ENCODE data around the gene C2CD4D.

C2CD4D gene

DNA sequence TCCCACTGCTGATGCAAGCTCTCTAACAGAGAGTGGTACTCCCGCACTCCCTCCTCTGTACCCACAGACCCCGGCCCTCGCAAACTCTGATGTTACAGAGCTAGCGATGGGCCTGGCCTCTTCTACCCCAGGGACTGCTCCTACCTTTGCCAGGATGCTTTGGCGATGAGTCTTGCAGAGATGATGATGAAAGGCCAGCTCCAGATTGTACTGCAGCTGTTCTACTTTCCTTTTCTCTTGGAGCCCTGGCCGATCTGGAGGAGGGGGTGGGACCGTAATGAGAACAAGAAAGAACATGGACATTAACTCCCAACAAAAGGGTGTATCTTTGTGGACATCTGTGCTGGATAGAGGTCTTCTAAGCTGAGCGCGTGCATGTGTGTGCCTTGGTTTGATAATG lies 28.4 kb downstream of the C2CD4D start:
- no peak for FAIRE-seq

- FAIRE-seq = no peak
Observed at GRCh38 chr1:151809985-151810556, 29.5 kb downstream of the C2CD4D start.

DNA sequence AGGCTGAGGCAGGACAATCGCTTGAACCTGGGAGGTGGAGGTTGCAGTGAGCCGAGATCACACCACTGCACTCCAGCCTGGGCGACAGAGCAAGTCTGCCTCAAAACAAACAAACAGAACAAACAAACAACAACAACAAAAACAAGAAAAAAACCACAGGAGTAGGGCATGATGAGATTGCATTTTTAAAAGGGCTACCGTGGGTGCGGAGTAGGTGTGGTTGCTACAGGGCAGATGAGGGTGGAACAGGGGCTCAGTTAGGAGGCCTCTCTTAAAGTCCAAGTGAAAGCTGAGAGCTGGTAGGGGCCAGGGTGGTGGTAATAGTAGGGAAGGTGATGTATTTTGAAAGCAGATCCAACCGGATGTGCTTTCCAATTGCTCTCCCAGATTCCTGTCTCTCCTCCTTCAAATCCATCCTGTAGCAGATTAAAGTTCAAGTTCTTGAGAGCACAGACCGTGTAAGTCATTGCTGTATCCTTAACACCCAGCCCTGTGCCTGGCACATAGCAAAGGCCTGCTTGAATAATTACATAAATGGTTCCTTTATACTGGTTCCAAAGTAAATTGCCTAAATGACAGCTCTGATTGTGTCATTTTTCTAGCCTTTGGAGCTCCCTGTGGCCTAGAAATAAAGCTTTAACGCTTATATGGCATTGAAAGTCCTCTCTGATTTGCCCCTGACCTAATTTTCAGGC lies 30.2 kb downstream of the C2CD4D start:
- no peak for FAIRE-seq

DNA sequence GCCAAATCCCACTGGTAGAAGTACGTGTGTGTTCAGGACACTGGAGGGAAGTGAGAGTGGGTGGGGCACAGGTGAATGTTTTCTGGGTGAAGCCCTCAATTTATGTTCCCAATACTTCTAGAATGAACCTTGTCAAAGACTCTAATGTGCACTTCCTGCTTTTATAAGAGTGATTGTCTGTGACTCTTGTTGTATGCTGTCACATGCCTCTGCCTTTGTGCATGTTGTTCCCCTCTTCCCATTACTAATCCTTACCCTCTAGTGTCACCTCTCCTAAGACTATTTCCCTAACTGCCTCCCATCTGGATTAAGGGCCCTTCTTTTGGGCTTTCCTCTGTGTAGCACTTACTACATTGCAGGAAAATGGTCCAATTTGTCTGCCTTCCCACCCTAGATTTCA lies 31.9 kb downstream of the C2CD4D start:
- no peak for FAIRE-seq

GRCh38 chr1:151807131-151807530 lies 32.5 kb downstream of the C2CD4D start:
- no peak for FAIRE-seq

- no peak for FAIRE-seq
Observed at GRCh38 chr1:151806170-151806569, 33.5 kb downstream of the C2CD4D start.

GRCh38 chr1:151805066-151805820 lies 34.4 kb downstream of the C2CD4D start, which contains the start of gene LINGO4:
LINGO4 (minus strand) TSS chr1:151805419; CDS start chr1:151802704, 2,715 bp downstream.
- no peak for FAIRE-seq

GRCh38 chr1:151803915-151804314 lies 35.7 kb downstream of the C2CD4D start:
- FAIRE-seq = no peak

- FAIRE-seq = no peak
Observed at GRCh38 chr1:151803164-151803563, 36.5 kb downstream of the C2CD4D start.

GRCh38 chr1:151802372-151802771 lies 37.2 kb downstream of the C2CD4D start:
- no peak for FAIRE-seq

DNA sequence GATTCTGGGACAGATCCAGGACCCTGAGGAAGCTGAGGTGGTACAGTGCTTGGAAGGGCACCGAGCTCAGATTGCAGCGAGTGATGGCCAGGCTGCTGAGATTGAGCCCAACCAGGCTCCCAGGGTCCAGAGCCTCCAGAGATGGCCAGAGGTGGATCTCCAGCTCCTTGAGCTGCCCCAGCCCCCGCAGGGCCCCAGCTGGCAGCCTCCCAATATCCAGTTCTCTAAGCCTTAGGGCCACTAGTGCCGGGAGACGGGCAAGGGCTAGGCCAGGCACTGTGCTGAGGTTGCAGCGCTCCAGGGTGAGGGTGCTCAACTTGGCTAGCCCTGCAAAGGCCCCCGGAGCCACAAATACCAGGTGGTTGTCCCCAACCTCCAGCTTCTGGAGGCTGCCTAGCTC lies 37.8 kb downstream of the C2CD4D start:
- FAIRE-seq = no peak

GRCh38 chr1:151801310-151801820 lies 38.3 kb downstream of the C2CD4D start:
- no peak for FAIRE-seq

DNA sequence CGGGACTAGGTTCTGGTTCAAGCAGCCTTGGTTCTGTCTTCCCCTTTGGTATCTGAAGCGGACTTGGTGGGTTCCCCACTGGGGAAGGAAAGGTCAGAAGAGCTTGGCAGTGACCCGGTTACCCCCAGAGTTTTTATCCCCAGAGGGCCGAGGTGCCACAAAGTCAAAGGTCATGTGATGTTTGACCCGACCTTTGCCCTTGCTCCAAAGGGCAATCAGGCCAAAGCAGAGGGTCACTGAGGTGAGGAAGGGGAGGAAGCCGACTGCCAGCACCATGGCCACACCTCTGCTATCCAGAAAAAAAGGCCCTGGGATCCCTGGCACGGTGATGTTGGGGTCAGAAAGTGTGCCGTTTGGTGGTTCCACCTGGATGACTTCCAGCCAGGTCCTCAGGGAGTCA lies 38.8 kb downstream of the C2CD4D start:
- no peak for FAIRE-seq

- FAIRE-seq = no peak
Observed at GRCh38 chr1:151799179-151800022, 40.2 kb downstream of the C2CD4D start.

- no peak for FAIRE-seq
Observed at GRCh38 chr1:151798571-151798970, 41.0 kb downstream of the C2CD4D start.

GRCh38 chr1:151790940-151791651 lies 48.5 kb downstream of the C2CD4D start:
- no peak for FAIRE-seq

DNA sequence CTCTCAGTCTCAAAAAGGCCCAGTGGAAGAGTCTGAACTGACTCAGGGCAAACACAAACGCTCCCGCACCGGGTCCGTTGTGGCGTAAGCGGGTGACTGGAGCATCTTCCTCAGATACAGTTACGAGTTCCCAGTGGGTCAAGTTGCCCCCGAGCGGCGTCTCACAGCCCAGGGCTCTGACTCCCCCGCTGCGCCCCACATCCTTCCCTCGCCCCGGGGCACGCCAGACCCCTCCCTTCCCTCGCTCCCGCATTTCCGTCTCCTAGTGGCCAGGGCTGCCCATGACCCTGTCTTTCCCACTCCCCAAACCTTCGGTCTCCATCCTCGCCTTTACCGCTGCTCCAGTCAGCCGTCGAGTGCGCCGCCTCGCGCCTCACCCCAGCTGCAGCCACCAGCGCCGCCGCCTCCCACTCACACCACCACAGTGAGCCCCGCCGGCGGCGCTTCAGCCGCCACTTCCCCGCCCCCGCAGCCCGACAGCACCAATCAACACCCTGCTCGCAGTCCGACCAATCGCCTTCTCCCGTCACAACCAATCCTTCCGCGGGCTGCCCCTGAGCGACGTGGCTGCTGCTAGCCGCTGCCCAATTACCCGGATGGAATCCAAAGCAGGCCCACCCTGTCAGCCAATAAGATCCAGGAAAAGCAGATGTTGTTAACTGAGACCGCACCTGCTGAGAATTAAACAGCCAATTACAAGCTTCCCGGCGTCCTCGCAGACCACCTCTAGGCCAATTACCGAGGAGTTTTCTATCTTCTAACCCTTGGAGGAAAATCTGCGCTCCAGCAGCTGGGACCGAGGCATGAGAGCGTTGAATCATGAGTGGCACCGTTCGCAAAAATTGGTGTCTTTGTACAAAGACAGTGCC lies 49.3 kb downstream of the C2CD4D start, which contains the start of gene TDRKH:
Gene TDRKH (minus strand): TSS at position 430 of the 869 bp plus-strand sequence. CDS start 7,478 bp downstream, outside the sequence.
- peak; percentile 96 for FAIRE-seq

Measured in colon (tissue), 2 donors.